Epithelial cell of proximal tubule (primary cell): ENCODE results near the gene GPR87. TPM values are rescaled to one million over a fixed set of nuclear protein-coding genes. Genes with fewer than 3 reads are reported as not detected.

Experiments used
- DNase-seq: peaks from one replicate; pipeline ENCODE4 v3.0.0-alpha.2; 2011; ENCODE audit warnings: low read depth
- H3K4me3 ChIP-seq: 2 replicates; pipeline ENCODE4 v1.5.1; 2011; ENCODE audit warnings: low read depth, mild to moderate bottlenecking, low read length
- total RNA-seq: library from RNA; depleted of rRNA; stranded (reverse); fragments of >200 nt; gene quantifications from 2 replicates; pipeline ENCODE4 v1.2.3, GENCODE V29; 2015
- TF ChIP-seq, protein P1 (sequence below): conservative IDR thresholded peaks from 2 replicates; pipeline ENCODE4 v1.5.1; 2012; ENCODE audit warnings: low read depth, mild to moderate bottlenecking, low read length

The GPR87 gene
- total RNA-seq = 5.0 and 12.0 TPM in 2 replicates

GRCh38 chr3:151316267-151316991, at the start of gene GPR87:
GPR87 (minus strand) TSS chr3:151316820; CDS start chr3:151300100, 16,720 bp downstream.
- H3K4me3 ChIP-seq = no peak within 1 kb of the TSS
- TF ChIP-seq, protein P1, sequence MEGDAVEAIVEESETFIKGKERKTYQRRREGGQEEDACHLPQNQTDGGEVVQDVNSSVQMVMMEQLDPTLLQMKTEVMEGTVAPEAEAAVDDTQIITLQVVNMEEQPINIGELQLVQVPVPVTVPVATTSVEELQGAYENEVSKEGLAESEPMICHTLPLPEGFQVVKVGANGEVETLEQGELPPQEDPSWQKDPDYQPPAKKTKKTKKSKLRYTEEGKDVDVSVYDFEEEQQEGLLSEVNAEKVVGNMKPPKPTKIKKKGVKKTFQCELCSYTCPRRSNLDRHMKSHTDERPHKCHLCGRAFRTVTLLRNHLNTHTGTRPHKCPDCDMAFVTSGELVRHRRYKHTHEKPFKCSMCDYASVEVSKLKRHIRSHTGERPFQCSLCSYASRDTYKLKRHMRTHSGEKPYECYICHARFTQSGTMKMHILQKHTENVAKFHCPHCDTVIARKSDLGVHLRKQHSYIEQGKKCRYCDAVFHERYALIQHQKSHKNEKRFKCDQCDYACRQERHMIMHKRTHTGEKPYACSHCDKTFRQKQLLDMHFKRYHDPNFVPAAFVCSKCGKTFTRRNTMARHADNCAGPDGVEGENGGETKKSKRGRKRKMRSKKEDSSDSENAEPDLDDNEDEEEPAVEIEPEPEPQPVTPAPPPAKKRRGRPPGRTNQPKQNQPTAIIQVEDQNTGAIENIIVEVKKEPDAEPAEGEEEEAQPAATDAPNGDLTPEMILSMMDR = no peak
- DNase-seq = peak; percentile 67

DNA sequence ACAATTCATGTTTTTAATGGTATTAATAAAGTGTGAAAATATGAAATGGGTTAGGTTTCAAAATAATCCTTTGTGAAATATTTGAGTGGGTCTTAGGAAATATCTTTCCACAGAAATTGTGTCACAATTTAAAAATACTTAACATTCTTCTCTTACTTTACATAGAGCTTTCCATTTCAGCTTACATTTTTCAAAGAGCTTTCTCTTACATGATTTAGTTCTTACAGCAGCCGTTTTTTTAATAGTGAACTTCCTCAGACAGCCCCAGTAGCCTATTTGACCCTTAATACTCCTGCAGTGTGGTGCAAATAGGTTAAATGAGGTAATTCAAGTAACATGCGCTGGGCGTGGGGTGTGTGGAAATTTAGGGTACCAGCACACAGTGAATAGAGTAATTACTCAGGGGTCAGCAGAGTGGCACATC, 46.1 kb upstream of the GPR87 start:
- no peak overlapping the region for H3K4me3 ChIP-seq
- TF ChIP-seq, protein P1 = no peak
- DNase-seq = no peak

DNA sequence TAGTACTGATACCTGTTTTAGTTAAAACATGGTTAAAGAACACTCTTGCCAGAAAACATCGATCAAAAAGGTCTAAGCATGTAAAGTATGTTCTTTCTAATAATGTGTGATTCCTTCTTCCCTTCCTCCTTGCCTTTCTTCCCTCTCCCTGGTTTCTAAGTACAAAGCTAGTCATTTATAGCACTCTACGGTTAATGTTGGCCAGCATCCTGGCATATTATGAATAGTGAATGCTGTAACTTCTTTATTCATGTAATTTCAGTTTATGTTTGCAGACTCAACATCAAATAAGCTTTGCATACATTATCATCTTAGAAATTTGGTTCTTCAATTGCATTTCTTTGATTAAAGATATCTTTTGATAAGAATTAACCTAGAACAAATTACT, 40.8 kb upstream of the GPR87 start:
- TF ChIP-seq, protein P1 = no peak
- DNase-seq = no peak

DNA sequence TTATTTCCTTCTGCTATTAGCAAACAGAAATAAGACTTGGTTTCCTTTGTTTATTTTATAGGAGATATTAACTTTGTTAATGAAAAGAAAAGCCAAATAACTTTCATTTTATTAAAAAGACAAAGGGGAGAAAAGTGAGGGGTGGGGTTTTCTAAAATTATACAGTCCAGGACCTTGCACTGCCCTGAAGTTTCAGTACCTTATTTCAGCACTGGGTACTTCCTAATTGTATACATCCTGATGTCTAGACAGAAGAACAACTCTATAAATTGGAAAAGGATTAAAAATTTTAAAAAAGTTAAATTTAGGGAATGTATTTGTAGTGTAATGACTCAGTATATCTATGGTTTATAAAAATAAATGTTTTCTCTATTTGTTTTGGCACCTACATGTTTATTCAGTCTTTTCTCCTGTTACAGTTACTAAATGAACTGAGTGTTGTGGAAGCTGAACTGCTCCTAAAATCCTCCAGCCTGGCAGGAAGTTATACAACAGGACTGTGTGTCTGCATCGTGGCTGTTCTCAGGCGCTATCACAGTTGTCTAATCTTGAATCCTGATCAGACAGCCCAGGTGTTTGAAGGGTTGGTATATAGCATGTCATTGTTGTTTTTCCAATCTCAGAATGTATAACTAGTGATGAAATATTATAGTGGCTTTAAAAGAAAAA, 40.3 kb upstream of the GPR87 start:
- H3K4me3 ChIP-seq = no peak overlapping the region
- no peak for DNase-seq
- TF ChIP-seq, protein P1 = no peak

More for the DNA sequence above, 40.8 kb upstream of the GPR87 start:
- no peak overlapping the region for H3K4me3 ChIP-seq

- TF ChIP-seq, protein P1 = no peak
- no peak overlapping the region for H3K4me3 ChIP-seq
- DNase-seq = no peak
These were observed 35.0 kb upstream of the GPR87 start for GRCh38 chr3:151351648-151352047.

GRCh38 chr3:151351219-151351618, 34.6 kb upstream of the GPR87 start:
- no peak overlapping the region for H3K4me3 ChIP-seq
- DNase-seq = no peak
- TF ChIP-seq, protein P1 = no peak
